ELF-1 (cell line): Measurements from ENCODE around the gene NUCKS1.
A peak's percentile ranks its signal among the peaks of the same experiment; 100 is the strongest.

Experiments used
- DNase-seq: peaks from one replicate; pipeline ENCODE4 v3.0.0-alpha.2; 2016; ENCODE audit warnings: low read depth, low spot score

The NUCKS1 gene

DNA sequence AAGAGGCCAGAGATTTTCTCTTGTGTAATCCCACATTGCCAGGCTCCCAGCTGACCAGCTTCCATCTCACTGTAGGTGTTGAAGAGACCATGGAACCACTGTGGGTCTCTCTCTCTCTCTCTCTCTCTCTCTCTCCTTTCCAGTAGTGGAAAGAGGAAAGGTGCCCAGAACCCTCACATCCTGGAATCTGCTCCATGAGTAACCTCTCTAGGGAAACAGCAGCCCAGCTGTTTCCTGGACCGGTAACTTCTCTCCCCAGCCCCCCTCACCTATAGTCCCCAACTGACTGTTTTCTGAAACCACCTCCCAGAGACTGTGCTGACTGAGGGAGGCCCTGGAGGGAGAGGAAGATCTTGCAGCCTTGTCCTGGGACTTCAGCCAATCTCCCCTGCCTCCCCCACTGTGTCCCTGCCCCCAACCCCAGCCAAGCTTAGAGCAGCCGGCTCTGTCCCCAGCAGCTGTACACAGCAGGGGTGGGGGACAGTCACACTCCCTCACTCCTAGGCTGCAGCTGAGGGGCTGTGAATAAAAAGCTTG is 49.0 kb downstream of the NUCKS1 start:
- DNase-seq, result peak; percentile 21

- DNase-seq, result no peak
Observed at GRCh38 chr1:205699416-205699815, 50.6 kb downstream of the NUCKS1 start.

DNA sequence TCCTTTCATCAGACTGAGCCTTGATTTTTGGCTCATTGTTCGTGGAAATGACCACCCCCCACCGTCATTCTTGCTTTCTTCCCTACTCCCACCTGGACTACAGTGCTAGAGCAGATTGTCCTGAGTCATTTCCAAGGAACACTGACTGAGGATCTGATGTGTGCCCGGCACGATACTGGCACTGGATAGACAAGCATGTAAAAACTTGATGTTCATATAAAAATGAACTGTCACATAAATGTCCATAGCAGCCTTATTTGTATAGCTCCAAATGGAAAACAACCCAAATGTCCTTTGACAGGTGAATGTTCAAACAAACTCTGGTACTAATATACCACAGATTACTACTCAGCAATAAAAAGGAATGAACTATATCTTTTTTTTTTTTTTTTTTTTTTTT is 51.1 kb downstream of the NUCKS1 start:
- no peak for DNase-seq

GRCh38 chr1:205693421-205693991 is 56.5 kb downstream of the NUCKS1 start:
- DNase-seq, result no peak

DNA sequence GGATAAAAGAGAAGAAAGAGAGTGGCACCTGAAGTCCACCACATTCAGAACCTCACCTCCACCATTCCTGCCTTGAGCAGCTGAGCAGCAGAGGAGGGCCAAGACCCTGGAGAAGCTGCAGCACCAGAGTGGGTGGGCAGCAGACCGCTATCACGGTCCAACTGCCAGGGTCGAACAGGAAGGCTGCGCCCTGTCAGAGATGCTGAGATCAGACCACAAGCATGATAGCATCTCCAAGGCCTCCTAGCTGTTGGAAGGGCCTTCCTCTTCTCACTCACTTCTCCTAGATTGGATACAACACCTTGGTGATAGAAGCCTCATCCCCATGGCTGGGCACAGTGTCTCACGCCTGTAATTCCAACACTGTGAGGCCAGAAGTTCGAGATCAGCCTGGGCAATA is 57.6 kb downstream of the NUCKS1 start:
- DNase-seq, result no peak

DNA sequence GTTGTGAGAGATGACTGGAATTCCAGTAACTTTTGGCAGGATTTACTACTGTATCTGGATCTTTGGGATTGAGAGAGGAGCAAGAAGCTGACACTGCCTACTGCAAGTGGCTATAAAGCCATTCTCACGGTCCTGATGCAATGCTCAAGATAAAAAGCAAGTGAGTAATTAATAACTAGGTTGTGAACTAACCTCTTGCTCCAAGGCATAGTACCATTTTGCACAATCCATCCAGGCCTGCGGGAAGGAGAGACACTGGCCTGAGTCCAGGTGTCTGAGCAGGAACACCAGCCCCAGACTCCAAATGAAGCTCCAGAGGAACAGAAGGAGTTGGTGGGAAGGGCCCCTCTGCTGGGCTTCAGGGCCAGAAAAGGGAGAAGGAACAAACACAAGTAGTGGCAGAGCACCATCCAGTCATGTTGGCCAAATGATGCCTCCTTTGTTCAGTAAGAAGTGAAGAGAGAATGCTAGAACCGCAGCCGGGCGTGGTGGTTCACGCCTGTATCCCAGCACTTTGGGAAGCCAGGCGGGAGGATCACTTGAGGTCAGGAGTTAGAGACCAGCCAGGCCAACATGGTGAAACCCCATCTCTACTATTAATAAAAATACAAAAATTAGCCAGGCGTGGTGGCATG is 59.7 kb downstream of the NUCKS1 start:
- no peak for DNase-seq

DNA sequence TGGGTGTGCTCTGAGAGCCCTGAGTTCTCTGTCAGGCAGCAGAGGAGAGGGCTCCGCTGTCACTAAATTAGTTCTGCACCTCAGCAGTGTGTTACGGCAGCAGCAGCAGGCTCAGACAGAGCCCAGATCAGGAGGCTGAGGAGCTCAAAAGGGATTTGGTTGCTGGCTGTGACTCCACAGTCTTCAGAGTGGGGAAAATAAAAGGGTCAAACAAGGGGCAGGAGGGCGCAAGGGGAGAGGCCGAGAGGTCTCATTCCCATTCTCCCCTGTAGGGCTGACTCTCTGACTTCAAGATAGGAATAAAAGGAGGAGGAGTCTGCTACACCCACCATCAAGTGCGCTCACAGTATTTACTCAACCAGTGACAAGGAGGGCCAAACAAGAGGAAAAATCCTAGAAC is 60.5 kb downstream of the NUCKS1 start:
- DNase-seq, result peak; percentile 59

- peak; percentile 86 for DNase-seq
Observed at GRCh38 chr1:205688171-205689080, 61.6 kb downstream of the NUCKS1 start.

DNA sequence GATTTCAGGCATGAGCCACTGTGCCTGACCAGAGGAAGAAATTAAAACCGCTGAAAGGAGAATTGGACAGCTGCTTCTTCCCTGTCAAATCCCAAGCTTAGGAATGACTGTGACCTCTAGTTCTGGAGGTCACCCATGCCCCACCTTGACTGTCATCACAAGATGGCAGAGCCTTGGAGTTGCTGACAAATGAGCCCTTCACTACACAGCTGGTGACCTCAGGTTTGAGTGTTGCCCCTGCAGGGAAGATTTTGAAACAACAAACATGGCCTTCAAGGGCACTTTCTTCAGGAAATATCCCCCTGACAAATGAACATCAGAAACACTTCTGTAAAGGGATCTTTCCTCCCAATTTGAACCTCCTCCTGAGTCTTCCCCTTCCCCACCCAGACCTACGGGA is 62.7 kb downstream of the NUCKS1 start:
- DNase-seq, result no peak

- no peak for DNase-seq
Observed at GRCh38 chr1:205681364-205681763, 68.6 kb downstream of the NUCKS1 start.

DNA sequence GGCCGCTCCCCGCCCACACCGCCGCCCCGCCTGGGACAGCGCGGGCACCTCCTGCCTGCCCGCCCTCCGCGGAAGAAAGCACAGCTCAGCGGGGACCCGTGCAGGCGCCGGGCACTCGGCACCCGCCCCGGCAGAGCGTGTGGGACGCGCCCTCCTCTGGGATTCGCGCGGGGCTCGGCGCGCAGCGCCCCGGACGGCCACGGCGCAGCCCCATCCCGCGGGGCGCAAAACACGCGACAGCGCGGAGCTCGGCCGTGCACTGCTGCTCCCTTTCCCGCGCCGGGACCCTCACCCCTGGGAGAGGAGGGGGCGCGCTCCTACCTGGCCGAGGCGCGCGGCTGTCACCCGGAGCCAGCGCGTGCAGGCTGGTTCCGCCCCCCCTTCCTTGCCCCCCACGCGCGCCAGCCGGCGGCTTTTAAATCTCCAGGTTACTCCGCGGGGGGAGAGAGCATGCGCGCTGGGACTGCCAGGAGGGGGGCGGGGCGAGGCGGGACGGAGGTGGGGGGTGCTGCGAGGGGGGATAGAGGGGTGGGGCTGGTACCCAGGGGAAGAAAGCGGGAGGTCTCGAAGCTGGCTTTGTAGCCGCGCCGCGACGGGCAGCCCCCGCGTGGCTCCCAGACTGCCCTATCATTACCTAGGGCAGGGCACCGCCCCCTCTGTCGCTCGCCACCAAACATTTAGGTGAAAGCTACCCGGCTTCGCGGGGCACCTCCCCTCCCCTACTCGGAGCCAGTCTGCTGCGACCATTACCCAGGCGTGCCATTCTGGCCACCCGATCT is 69.7 kb downstream of the NUCKS1 start, which contains the start of gene SLC45A3:
TSS of gene SLC45A3 (minus strand) at position 437 of the 779 bp plus-strand sequence. CDS start 15,853 bp downstream, outside the sequence.
- no peak for DNase-seq

DNA sequence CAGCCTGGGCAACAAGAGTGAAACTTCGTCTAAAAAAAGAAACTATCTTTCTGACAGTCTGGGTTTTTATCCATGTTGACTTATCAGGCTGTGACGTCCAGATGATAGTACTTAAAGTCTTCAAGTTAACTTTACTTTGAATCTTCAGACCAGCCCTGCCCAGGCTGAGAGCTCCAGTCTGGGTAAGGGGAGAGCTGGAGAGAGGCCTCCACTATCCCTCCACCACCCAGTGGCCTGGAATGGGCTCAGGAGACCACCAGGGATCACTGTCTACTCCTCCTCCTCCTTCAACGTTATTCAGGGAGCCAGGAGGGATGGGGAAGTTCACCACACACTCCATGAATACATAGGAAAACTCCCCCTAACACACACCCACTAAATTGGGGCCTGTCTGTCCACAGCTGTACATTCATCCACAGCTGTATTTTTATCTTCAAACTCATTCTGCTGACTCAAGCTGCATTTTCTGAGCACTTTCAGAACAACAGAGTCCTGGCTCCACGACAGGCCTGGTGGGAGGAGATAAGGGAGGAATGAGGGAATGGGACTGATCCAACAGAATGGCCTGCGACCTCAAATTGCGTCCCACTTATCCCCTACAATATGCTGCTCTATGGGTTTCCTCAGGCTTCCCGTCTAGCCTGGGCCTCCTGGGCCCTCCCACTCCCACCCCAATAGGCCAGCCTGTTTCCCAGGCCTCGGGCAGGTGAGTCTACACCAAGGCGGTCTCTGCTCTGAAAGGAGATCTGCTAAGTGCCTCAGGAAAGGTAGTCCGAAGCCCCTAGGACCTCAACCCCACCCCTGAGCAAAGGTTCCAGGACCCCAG is 71.5 kb downstream of the NUCKS1 start:
- no peak for DNase-seq

GRCh38 chr1:205677167-205677566 is 72.8 kb downstream of the NUCKS1 start:
- DNase-seq, result no peak

- no peak for DNase-seq
Observed at GRCh38 chr1:205676597-205676996, 73.4 kb downstream of the NUCKS1 start.

- DNase-seq, result no peak
Observed at GRCh38 chr1:205676002-205676401, 74.0 kb downstream of the NUCKS1 start.

DNA sequence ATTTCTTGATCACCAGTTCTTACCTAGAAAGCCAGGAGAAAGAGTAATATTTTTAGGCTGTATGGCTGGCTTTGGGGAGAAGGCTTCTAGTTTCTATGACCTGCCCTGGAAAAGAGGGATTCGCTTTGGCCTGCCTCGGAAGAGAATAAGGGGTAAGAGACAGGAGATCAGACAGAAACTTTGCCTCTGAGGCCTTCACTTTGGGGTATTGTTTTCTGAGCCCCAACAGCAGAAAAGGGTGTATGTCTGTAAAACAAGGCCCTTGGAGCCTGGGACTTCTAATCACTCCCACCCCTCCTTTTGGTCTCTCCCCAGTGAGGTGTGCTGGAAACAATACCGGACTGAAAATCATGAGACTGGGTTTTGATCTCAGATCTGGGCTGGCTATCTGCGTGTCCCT is 74.7 kb downstream of the NUCKS1 start:
- no peak for DNase-seq

GRCh38 chr1:205672970-205673369 is 77.0 kb downstream of the NUCKS1 start:
- DNase-seq, result no peak

DNA sequence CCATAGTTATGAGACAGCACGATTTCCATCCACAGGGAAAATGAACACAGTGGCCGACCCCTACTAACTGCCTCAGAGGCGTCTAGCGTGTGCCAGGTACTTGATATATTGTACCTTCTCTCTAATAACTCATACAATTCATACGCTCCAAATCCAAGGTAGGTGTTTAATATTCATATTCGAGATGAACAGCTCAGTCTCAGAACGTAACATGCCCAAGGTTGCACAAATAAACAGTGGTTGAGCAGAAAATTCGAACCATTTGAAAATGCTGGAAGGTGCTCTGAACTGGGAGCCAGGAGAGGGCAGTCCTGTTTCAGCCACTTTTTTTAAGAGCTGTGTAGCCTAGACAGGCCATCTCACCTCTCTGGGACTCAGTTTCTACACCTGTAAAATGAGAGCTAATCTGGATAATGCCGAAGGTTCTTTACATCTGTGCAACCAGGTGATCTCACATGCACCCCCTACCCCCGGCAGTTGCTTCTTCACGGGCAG is 77.5 kb downstream of the NUCKS1 start:
- no peak for DNase-seq

- DNase-seq, result peak; percentile 89
Observed at GRCh38 chr1:205670611-205671430, 79.2 kb downstream of the NUCKS1 start.

- DNase-seq, result no peak
Observed at GRCh38 chr1:205670150-205670446, 79.9 kb downstream of the NUCKS1 start.
